Neuronal stem cell (in vitro differentiated cells): Measurements from ENCODE around the gene HIP1R.
"Not testable (repeated sequence)": the region's sequence is repeated elsewhere in the genome, so short reads cannot be mapped to it uniquely, and the experiment has no call there.

Experiments used
- DNase-seq: peaks from one replicate; pipeline ENCODE4 v3.0.0-alpha.2; 2013; ENCODE audit warnings: low spot score
- H2AFZ ChIP-seq: one replicate; pipeline ENCODE4 v1.6.1; 2013; ENCODE audit warnings: mild to moderate bottlenecking, low read length, inconsistent platforms
- H2AK5ac ChIP-seq: 2 replicates; pipeline ENCODE4 v1.6.1; 2013; ENCODE audit warnings: low read depth, mild to moderate bottlenecking, inconsistent platforms, low read length, moderate library complexity, mixed read lengths
- H2BK120ac ChIP-seq: 2 replicates; pipeline ENCODE4 v1.6.1; 2013; ENCODE audit warnings: low read depth, mild to moderate bottlenecking, inconsistent platforms, low read length, moderate library complexity, mixed read lengths
- H2BK12ac ChIP-seq: one replicate; pipeline ENCODE4 v1.6.1; 2013; ENCODE audit warnings: low read length, inconsistent platforms
- H2BK15ac ChIP-seq: 2 replicates; pipeline ENCODE4 v1.6.1; 2013; ENCODE audit warnings: mild to moderate bottlenecking, low read length, inconsistent platforms, mixed read lengths
- H2BK5ac ChIP-seq: one replicate; pipeline ENCODE4 v1.6.1; 2013; ENCODE audit warnings: inconsistent platforms, mild to moderate bottlenecking, low read length, moderate library complexity
- H3K14ac ChIP-seq: one replicate; pipeline ENCODE4 v1.6.1; 2013; ENCODE audit warnings: low read length, inconsistent platforms
- H3K18ac ChIP-seq: 2 replicates; pipeline ENCODE4 v1.6.1; 2013; ENCODE audit warnings: low read length, inconsistent platforms
- H3K23ac ChIP-seq: 2 replicates; pipeline ENCODE4 v1.6.1; 2013; ENCODE audit warnings: low read depth, mild to moderate bottlenecking, mixed read lengths, low read length, inconsistent platforms; ENCODE audit not compliant: poor library complexity
- H3K27ac ChIP-seq: replicated peaks from 3 replicates; pipeline ENCODE4 v1.5.1; 2013; ENCODE audit warnings: low read length, inconsistent platforms
- H3K27me3 ChIP-seq, 3 experiments: 2 replicates each; pipeline ENCODE4 v1.6.1; 2013; ENCODE audit warnings: low read length in 3 of 3, mild to moderate bottlenecking in 2 of 3, inconsistent platforms in 1 of 3, low read depth in 1 of 3, mixed read lengths in 1 of 3, moderate library complexity in 1 of 3; ENCODE audit not compliant: control insufficient read depth in 3 of 3, insufficient read depth in 3 of 3
- H3K36me3 ChIP-seq, 2 donors: replicated peaks in 1 of 2; 2 replicates each; pipeline ENCODE4 v1.6.1; 2013; ENCODE audit warnings: low read length in 2 of 2; ENCODE audit not compliant: control insufficient read depth in 2 of 2, insufficient read depth in 2 of 2
- H3K4ac ChIP-seq: 2 replicates; pipeline ENCODE4 v1.6.1; 2013; ENCODE audit warnings: inconsistent platforms, mild to moderate bottlenecking, low read length, moderate library complexity
- H3K4me1 ChIP-seq, 2 donors: 1 replicate in 1 of 2; 2 replicates in 1 of 2; pipeline ENCODE4 v1.6.1; 2013; ENCODE audit warnings: low read length in 2 of 2, low read depth in 1 of 2; ENCODE audit not compliant: control insufficient read depth in 2 of 2, insufficient read depth in 1 of 2
- H3K4me2 ChIP-seq: one replicate; pipeline ENCODE4 v1.6.1; 2013; ENCODE audit warnings: mild to moderate bottlenecking, low read length, inconsistent platforms; ENCODE audit not compliant: insufficient read depth, poor library complexity, severe bottlenecking
- H3K4me3 ChIP-seq, 2 donors: 2 replicates each; pipeline ENCODE4 v1.5.1; 2013; ENCODE audit warnings: low read length in 2 of 2, mild to moderate bottlenecking in 2 of 2, inconsistent platforms in 1 of 2, moderate library complexity in 1 of 2
- H3K79me1 ChIP-seq: one replicate; pipeline ENCODE4 v1.6.1; 2013; ENCODE audit warnings: low read depth, mild to moderate bottlenecking, inconsistent platforms, low read length, moderate library complexity
- H3K9ac ChIP-seq: one replicate; pipeline ENCODE4 v1.6.1; 2013; ENCODE audit warnings: mild to moderate bottlenecking, low read depth, low read length, inconsistent platforms; ENCODE audit not compliant: poor library complexity
- H3K9me3 ChIP-seq, 2 donors: replicated peaks in 1 of 2; 2 replicates each; pipeline versions ENCODE3 to v1.6.1; 2013; ENCODE audit warnings: low read length in 2 of 2, mild to moderate bottlenecking in 2 of 2, inconsistent platforms in 1 of 2, low read depth in 1 of 2, mixed read lengths in 1 of 2, moderate library complexity in 1 of 2; ENCODE audit not compliant: control insufficient read depth in 2 of 2, insufficient read depth in 1 of 2
- H4K8ac ChIP-seq: one replicate; pipeline ENCODE4 v1.6.1; 2013; ENCODE audit warnings: low read depth, mild to moderate bottlenecking, inconsistent platforms, low read length, moderate library complexity
- H4K91ac ChIP-seq: one replicate; pipeline ENCODE4 v1.6.1; 2013; ENCODE audit warnings: low read length, low read depth, mild to moderate bottlenecking, inconsistent platforms; ENCODE audit not compliant: poor library complexity
- WGBS, 2 donors: extraction: QIAGEN DNeasy Blood & Tissue Kit; methylation state at CpG; one replicate each; pipeline ENCODE4 v1.1.7; 2013; ENCODE audit warnings: missing lambda C conversion rate in 2 of 2, mixed read lengths in 1 of 2; ENCODE audit not compliant: insufficient read length in 2 of 2, insufficient replicate concordance in 1 of 2; ENCODE audit errors: extremely low coverage in 2 of 2; 5-methylcytosine and 5-hydroxymethylcytosine counted together

The HIP1R gene

DNA sequence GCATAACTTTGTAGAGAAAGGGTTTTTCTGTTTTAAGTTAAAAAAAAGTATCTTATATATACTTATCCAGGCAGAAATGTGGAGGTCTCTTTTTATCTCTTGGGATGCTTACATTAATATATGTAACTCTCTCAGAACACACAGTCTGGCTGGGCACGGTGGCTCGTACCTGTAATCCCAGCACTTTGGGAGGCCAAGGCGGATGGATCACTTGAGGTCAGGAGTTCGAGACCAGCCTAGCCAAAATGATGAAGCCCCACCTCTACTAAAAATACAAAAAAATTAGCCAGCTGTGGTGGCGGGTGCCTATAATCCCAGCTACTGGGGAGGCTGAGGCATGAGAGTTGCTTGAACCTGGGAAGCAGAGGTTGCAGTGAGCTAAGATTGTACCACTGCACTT, 41.0 kb downstream of the HIP1R start:
- not testable (repeated sequence) for H2BK15ac ChIP-seq, H3K4me3 ChIP-seq, H2BK12ac ChIP-seq, H3K14ac ChIP-seq, H2AFZ ChIP-seq, H4K91ac ChIP-seq, H3K23ac ChIP-seq, H3K4ac ChIP-seq, H3K79me1 ChIP-seq, DNase-seq, H3K4me2 ChIP-seq, H2BK120ac ChIP-seq, H3K27me3 ChIP-seq, H2BK5ac ChIP-seq, H2AK5ac ChIP-seq, H4K8ac ChIP-seq, H3K18ac ChIP-seq, H3K9me3 ChIP-seq, H3K27ac ChIP-seq, H3K9ac ChIP-seq
- Histone ChIP-seq H3K36me3 (peaks cover 0 to 11% of the 10 kb centered on the region in 2 donors), H3K4me1 (peaks cover 34 to 42% of the 10 kb centered on the region in 2 donors)
- WGBS, 2 donors, result no CpG with 5 or more reads among the region's 5 CpGs

DNA sequence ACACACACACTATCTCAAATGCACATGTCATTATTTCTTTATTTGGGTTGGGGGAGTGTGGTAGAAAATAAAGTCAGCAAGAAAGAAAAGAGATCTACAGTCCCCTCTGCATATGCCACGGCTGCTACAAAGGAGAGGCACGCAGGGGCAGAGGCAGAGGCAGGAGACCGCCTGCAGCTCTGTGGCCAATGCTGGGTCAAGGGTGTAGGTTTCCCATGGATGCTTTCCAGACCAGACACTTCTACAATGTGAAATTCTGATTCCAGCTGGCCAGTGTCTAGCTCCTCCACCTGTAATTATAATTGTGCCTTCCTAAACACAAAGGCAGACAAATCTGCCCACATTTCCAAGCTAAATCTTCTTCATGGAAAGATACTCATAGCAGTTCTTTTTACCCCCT, 41.5 kb downstream of the HIP1R start:
- H3K23ac ChIP-seq, result no peak overlapping the region
- no peak overlapping the region for H2BK120ac ChIP-seq
- no peaks in the 10 kb centered on the region for H3K9me3 ChIP-seq
- H3K4ac ChIP-seq, result no peak overlapping the region
- peaks cover 0 to 11% of the 10 kb centered on the region in 2 donors for H3K36me3 ChIP-seq
- no peak overlapping the region for H3K4me2 ChIP-seq
- no peak overlapping the region for H3K9ac ChIP-seq
- H3K4me3 ChIP-seq, result no peak overlapping the region
- peaks cover 30 to 38% of the 10 kb centered on the region in 2 donors for H3K4me1 ChIP-seq
- no peak overlapping the region for H2BK15ac ChIP-seq
- H3K27ac ChIP-seq, result no peak overlapping the region
- no peaks in the 10 kb centered on the region for H3K27me3 ChIP-seq
- no peak overlapping the region for H4K8ac ChIP-seq
- no peak overlapping the region for H2AK5ac ChIP-seq
- H3K14ac ChIP-seq, result no peak overlapping the region
- H2AFZ ChIP-seq, result no peak overlapping the region
- H3K18ac ChIP-seq, result no peak overlapping the region
- H2BK5ac ChIP-seq, result no peak overlapping the region
- H4K91ac ChIP-seq, result no peak overlapping the region
- H3K79me1 ChIP-seq, result peaks cover 4% of the 10 kb centered on the region
- DNase-seq, result no peak
- no CpG with 5 or more reads among the region's 3 CpGs for WGBS, 2 donors
- no peak overlapping the region for H2BK12ac ChIP-seq

DNA sequence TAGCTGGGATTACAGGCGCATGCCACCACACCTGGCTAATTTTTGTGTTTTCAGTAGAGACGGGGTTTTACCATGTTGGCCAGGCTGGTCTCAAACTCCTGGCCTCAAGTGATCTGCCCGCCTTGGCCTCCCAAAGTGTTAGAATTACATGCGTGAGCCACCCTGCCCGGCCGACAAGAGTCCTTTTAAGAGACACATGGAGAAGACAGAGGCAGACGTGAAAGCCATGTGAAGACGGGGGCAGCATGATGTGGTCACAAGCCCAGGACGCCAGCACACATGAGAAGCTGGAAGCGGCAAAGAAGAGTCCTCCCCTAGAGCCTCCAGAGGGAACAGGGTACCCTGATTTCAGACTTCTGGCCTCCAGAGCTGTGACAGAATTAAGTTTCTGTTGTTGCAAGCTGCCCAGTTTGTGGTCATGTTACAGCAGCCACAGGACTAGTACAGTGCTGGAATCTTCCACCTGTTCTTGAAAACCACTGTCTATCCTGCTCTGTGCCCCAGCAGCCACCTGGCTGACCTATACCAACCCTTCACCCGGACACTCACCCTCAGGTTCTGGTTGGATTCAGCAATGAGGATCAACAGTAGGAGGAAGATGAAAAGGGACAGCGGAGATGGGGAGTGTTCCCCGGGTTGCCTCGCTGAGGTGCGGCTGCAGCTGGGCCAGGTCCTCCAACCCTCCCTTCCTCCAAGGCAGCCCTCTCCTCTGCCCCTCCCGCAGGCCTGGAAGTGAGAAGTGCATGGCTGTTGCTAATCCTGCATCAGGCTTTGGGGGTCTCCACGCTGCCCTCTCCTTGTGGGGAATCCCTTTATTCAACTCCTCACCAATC, 43.7 kb downstream of the HIP1R start:
- H2BK5ac ChIP-seq, result no peak overlapping the region
- no peak overlapping the region for H3K4me2 ChIP-seq
- no peak for DNase-seq
- no peaks in the 10 kb centered on the region for H3K27me3 ChIP-seq
- H4K8ac ChIP-seq, result no peak overlapping the region
- no peak overlapping the region for H3K4ac ChIP-seq
- H3K36me3 ChIP-seq, result peaks cover 0 to 14% of the 10 kb centered on the region in 2 donors
- H3K14ac ChIP-seq, result no peak overlapping the region
- no peak overlapping the region for H3K9ac ChIP-seq
- no peak overlapping the region for H4K91ac ChIP-seq
- H3K79me1 ChIP-seq, result peaks cover 5% of the 10 kb centered on the region
- H3K18ac ChIP-seq, result peak overlapping the region; percentile 19
- no CpG with 5 or more reads among the region's 17 CpGs for whole genome bisulfite sequencing, 2 donors
- H2BK12ac ChIP-seq, result no peak overlapping the region
- H3K4me3 ChIP-seq, result no peak overlapping the region
- H3K23ac ChIP-seq, result no peak overlapping the region
- H2BK120ac ChIP-seq, result no peak overlapping the region
- peaks cover 0 to 2% of the 10 kb centered on the region in 2 donors for H3K9me3 ChIP-seq
- no peak overlapping the region for H2AK5ac ChIP-seq
- no peak overlapping the region for H3K27ac ChIP-seq
- peaks cover 14 to 15% of the 10 kb centered on the region in 2 donors for H3K4me1 ChIP-seq
- no peak overlapping the region for H2AFZ ChIP-seq
- H2BK15ac ChIP-seq, result no peak overlapping the region

DNA sequence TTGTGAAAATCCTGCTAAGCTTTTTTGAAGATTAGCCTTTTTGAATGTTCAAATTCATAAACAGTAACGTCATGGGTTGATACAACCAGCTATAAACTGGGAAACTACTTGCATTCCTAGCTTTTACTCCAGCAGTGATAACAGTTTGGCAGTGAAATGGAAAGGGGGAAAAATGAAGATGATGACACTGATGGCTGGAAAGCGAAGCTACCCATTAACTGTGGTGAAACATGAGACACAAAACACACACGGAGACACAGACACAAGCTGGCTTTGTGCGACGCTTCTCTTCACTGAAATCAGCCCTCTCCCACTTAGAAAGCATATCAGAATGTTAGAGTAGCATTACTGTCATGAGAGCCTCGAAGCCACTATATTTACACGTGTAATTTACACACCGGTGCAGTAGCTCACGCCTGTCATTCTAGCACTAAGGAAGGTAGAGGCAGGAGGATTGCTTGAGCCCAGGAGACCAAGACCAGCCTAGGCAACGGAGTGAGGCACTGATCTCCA, 45.0 kb downstream of the HIP1R start:
- H3K27me3 ChIP-seq, result no peaks in the 10 kb centered on the region
- no peak overlapping the region for H2AFZ ChIP-seq
- no CpG with 5 or more reads among the region's 10 CpGs for WGBS, 2 donors
- no peak overlapping the region for H4K91ac ChIP-seq
- no peak overlapping the region for H2BK5ac ChIP-seq
- no peak overlapping the region for H3K14ac ChIP-seq
- no peak overlapping the region for H3K18ac ChIP-seq
- DNase-seq, result no peak
- H2AK5ac ChIP-seq, result no peak overlapping the region
- H3K4me3 ChIP-seq, result no peak overlapping the region
- peaks cover 0 to 14% of the 10 kb centered on the region in 2 donors for H3K36me3 ChIP-seq
- H3K4me1 ChIP-seq, result peaks cover 12 to 14% of the 10 kb centered on the region in 2 donors
- H2BK120ac ChIP-seq, result no peak overlapping the region
- H3K4ac ChIP-seq, result no peak overlapping the region
- H2BK12ac ChIP-seq, result no peak overlapping the region
- H2BK15ac ChIP-seq, result no peak overlapping the region
- H3K79me1 ChIP-seq, result peaks cover 5% of the 10 kb centered on the region
- H4K8ac ChIP-seq, result no peak overlapping the region
- H3K27ac ChIP-seq, result no peak overlapping the region
- no peak overlapping the region for H3K9ac ChIP-seq
- H3K23ac ChIP-seq, result no peak overlapping the region
- H3K4me2 ChIP-seq, result no peak overlapping the region
- peaks cover 0 to 2% of the 10 kb centered on the region in 2 donors for H3K9me3 ChIP-seq
